Measurements from ENCODE around the gene HDAC2.

Gene HDAC2

GRCh38 chr6:113908801-113909200 lies 62.1 kb downstream of the HDAC2 start:
- no peak for DNase-seq

GRCh38 chr6:113907102-113907815 lies 63.7 kb downstream of the HDAC2 start:
- DNase-seq: no peak

- no peak for DNase-seq
Measured at GRCh38 chr6:113903666-113904330, 67.2 kb downstream of the HDAC2 start.

GRCh38 chr6:113901482-113901881 lies 69.5 kb downstream of the HDAC2 start:
- DNase-seq: no peak

GRCh38 chr6:113894712-113895674 lies 76.0 kb downstream of the HDAC2 start:
- no peak for DNase-seq

- no peak for DNase-seq
Measured at GRCh38 chr6:113893866-113894265, 77.1 kb downstream of the HDAC2 start.

- no peak for DNase-seq
Measured at GRCh38 chr6:113893451-113893850, 77.5 kb downstream of the HDAC2 start.

GRCh38 chr6:113888956-113889630 lies 81.9 kb downstream of the HDAC2 start:
- DNase-seq: no peak

- no peak for DNase-seq
Measured at GRCh38 chr6:113888493-113888892, 82.5 kb downstream of the HDAC2 start.

GRCh38 chr6:113886512-113886911 lies 84.4 kb downstream of the HDAC2 start:
- no peak for DNase-seq

GRCh38 chr6:113884011-113884410 lies 86.9 kb downstream of the HDAC2 start:
- no peak for DNase-seq
